HEK293T (cell line): Measurements from ENCODE around the gene GAB1.
A peak's percentile ranks its signal among the peaks of the same experiment; 100 is the strongest.

Experiments
- CTCF ChIA-PET: fragments of 350-600 bp; formaldehyde crosslinking; extraction: SDS; loops from one replicate; lab custom pipeline; 2021; ENCODE audit warnings: antibody characterized with exemption, inconsistent platforms; lab: Yijun Ruan, JAX
- POLR2A ChIA-PET: fragments of 350-600 bp; formaldehyde crosslinking; extraction: SDS; loops from one replicate; lab custom pipeline; 2020; ENCODE audit warnings: antibody characterized with exemption, inconsistent platforms; lab: Yijun Ruan, JAX
- DNase-seq: peaks from one replicate; pipeline ENCODE4 v3.0.0; 2012; ENCODE audit warnings: mixed read lengths; ENCODE audit errors: extremely low spot score
- ARNT ChIP-seq: fragments of 450-650 bp; IDR thresholded peaks from 2 replicates; pipeline ENCODE4 v1.6.1; 2017; ENCODE audit warnings: mild to moderate bottlenecking
- BHLHE40 ChIP-seq: fragments of 450-650 bp; IDR thresholded peaks from 2 replicates; pipeline ENCODE4 v1.6.1; 2016; ENCODE audit warnings: mild to moderate bottlenecking, moderate library complexity, borderline replicate concordance
- CTBP1 ChIP-seq: fragments of 450-650 bp; IDR thresholded peaks from 2 replicates; pipeline ENCODE4 v1.6.1; 2016; ENCODE audit warnings: borderline replicate concordance
- ELF4 ChIP-seq: fragments of 450-650 bp; IDR thresholded peaks from 2 replicates; pipeline ENCODE4 v1.6.1; 2017; ENCODE audit warnings: antibody characterized with exemption
- FOXA1 ChIP-seq: fragments of 450-650 bp; IDR thresholded peaks from 2 replicates; pipeline ENCODE4 v1.6.1; 2016; ENCODE audit warnings: mild to moderate bottlenecking
- FOXK2 ChIP-seq: fragments of 450-650 bp; IDR thresholded peaks from 2 replicates; pipeline ENCODE4 v1.6.1; 2016; ENCODE audit warnings: mild to moderate bottlenecking
- FOXM1 ChIP-seq: fragments of 450-650 bp; IDR thresholded peaks from 2 replicates; pipeline ENCODE4 v1.6.1; 2017; ENCODE audit warnings: mild to moderate bottlenecking, borderline replicate concordance
- HDGF ChIP-seq: fragments of 450-650 bp; IDR thresholded peaks from 2 replicates; pipeline ENCODE4 v1.6.1; 2017; ENCODE audit warnings: antibody characterized with exemption, borderline replicate concordance
- L3MBTL2 ChIP-seq: fragments of 450-650 bp; conservative IDR thresholded peaks from 2 replicates; pipeline ENCODE4 v1.6.1; 2016; ENCODE audit warnings: mild to moderate bottlenecking
- LEF1 ChIP-seq: fragments of 450-650 bp; IDR thresholded peaks from 2 replicates; pipeline ENCODE4 v1.6.1; 2017; ENCODE audit warnings: mild to moderate bottlenecking, borderline replicate concordance
- NFRKB ChIP-seq: fragments of 450-650 bp; IDR thresholded peaks from 2 replicates; pipeline ENCODE4 v1.6.1; 2016; ENCODE audit warnings: mild to moderate bottlenecking, moderate library complexity
- SP1 ChIP-seq: fragments of 450-650 bp; IDR thresholded peaks from 2 replicates; pipeline ENCODE4 v1.6.1; 2017
- SUZ12 ChIP-seq: fragments of 450-650 bp; IDR thresholded peaks from 2 replicates; pipeline ENCODE4 v1.6.1; 2016; ENCODE audit warnings: mild to moderate bottlenecking
- TARDBP ChIP-seq: fragments of 450-650 bp; IDR thresholded peaks from 2 replicates; pipeline ENCODE4 v1.6.1; 2016
- ZNF384 ChIP-seq: fragments of 450-650 bp; IDR thresholded peaks from 2 replicates; pipeline ENCODE4 v1.6.1; 2016
- TF ChIP-seq, protein P1 (sequence below): fragments of 450-650 bp; IDR thresholded peaks from 2 replicates; pipeline ENCODE4 v1.6.1; 2016

The GAB1 gene

DNA sequence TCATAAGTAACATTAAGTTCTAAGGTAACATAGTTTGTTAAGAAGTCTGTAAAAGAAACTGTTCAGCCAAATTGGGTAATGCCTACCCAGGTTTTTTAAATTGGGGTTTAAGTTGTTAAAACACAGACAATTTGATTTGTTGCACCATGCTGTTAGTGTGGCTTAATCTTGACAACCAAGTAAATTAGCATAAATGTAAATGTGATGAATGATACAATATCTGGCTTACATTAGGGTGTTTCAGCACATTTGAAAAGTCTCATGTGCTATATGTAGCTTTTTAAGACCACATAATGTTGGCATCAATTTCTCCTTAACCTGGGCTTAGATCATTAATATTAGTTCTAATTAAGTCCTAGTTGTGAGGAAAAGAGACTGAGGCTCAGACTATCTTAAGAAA, 104.4 kb downstream of the GAB1 start:
- DNase-seq: no peak
- ChIA-PET POLR2A (no interaction called here), CTCF (no interaction called here)
- no peak for TF ChIP-seq LEF1
- no peak for TF ChIP-seq ARNT
- no peak for TF ChIP-seq TARDBP
- TF ChIP-seq, protein P1, sequence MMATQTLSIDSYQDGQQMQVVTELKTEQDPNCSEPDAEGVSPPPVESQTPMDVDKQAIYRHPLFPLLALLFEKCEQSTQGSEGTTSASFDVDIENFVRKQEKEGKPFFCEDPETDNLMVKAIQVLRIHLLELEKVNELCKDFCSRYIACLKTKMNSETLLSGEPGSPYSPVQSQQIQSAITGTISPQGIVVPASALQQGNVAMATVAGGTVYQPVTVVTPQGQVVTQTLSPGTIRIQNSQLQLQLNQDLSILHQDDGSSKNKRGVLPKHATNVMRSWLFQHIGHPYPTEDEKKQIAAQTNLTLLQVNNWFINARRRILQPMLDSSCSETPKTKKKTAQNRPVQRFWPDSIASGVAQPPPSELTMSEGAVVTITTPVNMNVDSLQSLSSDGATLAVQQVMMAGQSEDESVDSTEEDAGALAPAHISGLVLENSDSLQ: no peak
- TF ChIP-seq SP1: no peak

DNA sequence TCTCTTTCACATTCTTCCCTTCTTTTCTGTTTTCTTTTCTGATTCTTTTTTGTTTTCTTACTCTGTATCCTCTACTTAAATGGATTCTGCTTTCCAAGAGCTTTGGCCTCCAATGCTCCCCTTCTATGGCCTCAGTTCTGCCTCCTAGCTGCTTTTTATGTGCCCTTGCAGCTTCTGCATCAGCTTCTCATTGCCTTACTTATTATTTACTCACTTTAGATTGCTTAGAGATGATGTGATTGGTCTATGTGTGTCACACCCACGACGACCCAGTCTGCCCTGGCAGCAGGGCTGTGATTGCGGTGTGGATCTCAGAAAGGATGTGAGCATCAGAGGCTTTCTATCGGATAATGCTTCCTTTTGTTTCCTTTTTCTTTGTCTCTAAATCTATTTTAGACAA, 105.0 kb downstream of the GAB1 start:
- no peak for TF ChIP-seq FOXK2
- TF ChIP-seq L3MBTL2: no peak
- no peak for TF ChIP-seq FOXM1
- TF ChIP-seq HDGF: no peak
- TF ChIP-seq, protein P1: no peak
- no peak for TF ChIP-seq CTBP1
- TF ChIP-seq NFRKB: no peak
- DNase-seq: no peak
- ChIA-PET POLR2A (no interaction called here), CTCF (interaction anchor here (0.9 to 1.4 kb wide), 2 partner anchors 9 to 32 kb away, joined by 3 read pairs; no protein-coding TSS in a partner anchor)

DNA sequence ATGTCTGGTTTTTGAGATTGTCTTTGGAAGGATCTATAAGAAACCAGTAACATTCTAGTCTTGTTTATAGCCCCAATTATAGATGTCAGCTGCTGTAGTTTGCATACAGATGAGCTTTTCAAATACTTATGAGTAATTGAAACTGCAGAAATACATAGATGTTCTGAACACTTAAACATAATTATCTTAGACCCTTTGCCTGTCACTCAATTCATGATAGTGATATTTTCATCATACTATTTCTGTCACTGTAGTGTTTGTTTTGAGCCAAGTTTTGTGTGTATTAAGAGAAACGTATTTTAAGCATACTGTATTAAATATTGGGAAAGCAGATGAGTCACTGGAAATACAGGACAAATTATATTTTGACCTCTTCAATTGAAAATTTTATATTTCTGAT, 107.1 kb downstream of the GAB1 start:
- ChIA-PET POLR2A (no interaction called here), CTCF (no interaction called here)

DNA sequence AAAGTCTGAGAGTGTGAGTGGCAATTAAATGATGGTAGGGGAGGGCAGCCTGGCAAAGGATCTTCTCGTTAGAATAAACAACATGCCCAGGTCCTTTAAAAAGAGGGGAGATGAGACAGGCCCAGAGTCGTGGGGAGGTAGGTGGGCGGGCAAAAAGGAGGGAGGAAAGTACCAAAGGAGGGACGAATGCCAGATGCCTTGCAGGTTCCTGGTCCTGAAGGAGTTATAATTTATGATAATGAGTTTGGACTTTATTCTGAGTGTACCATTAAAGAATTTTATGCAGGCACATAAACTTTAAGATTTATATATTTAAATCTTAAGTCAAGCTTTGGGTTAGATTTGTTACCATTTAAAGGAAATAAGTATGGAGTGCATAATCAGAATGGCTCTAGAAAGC, 114.5 kb downstream of the GAB1 start:
- POLR2A ChIA-PET: interaction anchor here (1.6 kb wide), 1 partner anchor 114 kb away, joined by 5 read pairs; the partner anchor contains the start of gene GAB1
- CTCF ChIA-PET: no interaction called here
- TF ChIP-seq ARNT: no peak
- TF ChIP-seq CTBP1: no peak
- no peak for TF ChIP-seq L3MBTL2
- no peak for TF ChIP-seq BHLHE40
- no peak for TF ChIP-seq SUZ12
- no peak for TF ChIP-seq HDGF
- TF ChIP-seq ELF4: no peak
- TF ChIP-seq FOXA1: no peak
- no peak for TF ChIP-seq LEF1
- no peak for TF ChIP-seq FOXK2
- TF ChIP-seq SP1: no peak
- no peak for DNase-seq

More for the DNA sequence above, 107.1 kb downstream of the GAB1 start:
- TF ChIP-seq ARNT: no peak
- TF ChIP-seq, protein P1: peak; percentile 31; the same call in 1 of the 2 replicates
- TF ChIP-seq HDGF: no peak
- TF ChIP-seq CTBP1: no peak
- no peak for TF ChIP-seq ZNF384
- DNase-seq: no peak

DNA sequence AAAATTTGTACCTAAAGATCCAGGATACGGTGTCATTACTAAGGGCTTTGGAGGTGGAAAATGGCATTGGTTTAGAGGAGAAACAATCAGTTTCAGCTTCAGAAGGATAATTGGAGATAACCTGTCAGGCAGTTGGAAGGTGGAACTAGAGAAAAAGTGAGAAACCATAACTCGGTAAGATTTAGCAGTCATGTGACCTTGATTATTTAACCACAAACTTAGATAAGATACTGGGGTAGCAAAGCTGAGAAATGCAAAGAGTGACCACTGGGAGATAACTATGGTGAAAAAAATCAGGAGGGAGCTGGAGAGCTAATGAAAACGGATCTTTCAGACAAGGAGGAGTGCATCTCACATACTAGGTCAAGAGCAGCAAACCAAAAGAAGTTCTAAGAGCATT, 118.5 kb downstream of the GAB1 start:
- CTCF ChIA-PET: no interaction called here
- POLR2A ChIA-PET: no interaction called here
- no peak for DNase-seq
- TF ChIP-seq ZNF384 (no peak), FOXM1 (no peak), BHLHE40 (no peak), ARNT (no peak), SUZ12 (no peak), L3MBTL2 (no peak), SP1 (no peak), ELF4 (no peak), NFRKB (no peak), TARDBP (no peak), FOXK2 (no peak)

DNA sequence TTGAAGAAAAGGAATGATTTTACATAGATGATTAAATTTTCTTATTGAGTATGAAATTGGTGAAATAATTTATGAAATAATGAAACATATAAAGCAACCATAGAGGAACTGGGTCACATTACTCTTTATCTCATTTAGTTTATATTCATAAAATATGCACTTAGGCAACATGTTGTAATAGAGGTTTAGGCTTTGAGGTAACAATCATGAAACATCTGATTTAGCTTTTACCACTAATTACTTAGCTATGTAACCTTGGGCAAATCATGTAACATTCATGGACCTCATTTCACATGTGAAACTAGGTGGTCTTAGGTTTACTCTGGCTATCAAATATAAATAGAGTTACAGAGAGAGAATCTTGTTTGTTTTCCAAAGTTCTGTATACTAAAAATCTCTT, 122.3 kb downstream of the GAB1 start:
- ChIA-PET CTCF (no interaction called here), POLR2A (no interaction called here)
- TF ChIP-seq ZNF384 (no peak), SP1 (no peak), FOXM1 (no peak), LEF1 (no peak), FOXK2 (no peak), L3MBTL2 (no peak), ELF4 (no peak), HDGF (no peak), FOXA1 (no peak), SUZ12 (no peak), ARNT (no peak)
- TF ChIP-seq, protein P1: no peak
- no peak for DNase-seq
